DOHH2 (cell line): ENCODE results near the gene CFAP100.

Experiments
- H3F3A ChIP-seq: fragments of 200-600 bp; sonication (generic), shearing (Covaris generic); 2 replicates; pipeline ENCODE4 v1.6.0; 2016; ENCODE audit warnings: antibody characterized with exemption, mild to moderate bottlenecking; ENCODE audit not compliant: control insufficient read depth, insufficient read depth
- H3K27ac ChIP-seq: fragments of 200-600 bp; sonication (generic); 2 replicates; pipeline ENCODE4 v1.5.1; 2014; ENCODE audit warnings: low read depth, mild to moderate bottlenecking, low read length, moderate library complexity
- H3K27me3 ChIP-seq: fragments of 200-600 bp; sonication (generic); 2 replicates; pipeline ENCODE4 v1.6.1; 2014; ENCODE audit warnings: mild to moderate bottlenecking, low read length, mixed read lengths; ENCODE audit not compliant: control insufficient read depth
- H3K36me3 ChIP-seq: fragments of 200-600 bp; sonication (generic); 2 replicates; pipeline ENCODE4 v1.6.1; 2014; ENCODE audit warnings: mild to moderate bottlenecking, low read length, moderate library complexity, mixed read lengths; ENCODE audit not compliant: control insufficient read depth
- H3K4me1 ChIP-seq: fragments of 200-600 bp; sonication (generic); 2 replicates; pipeline ENCODE4 v1.6.1; 2014; ENCODE audit warnings: mild to moderate bottlenecking, low read length, mixed read lengths; ENCODE audit not compliant: control insufficient read depth
- H3K4me2 ChIP-seq: fragments of 200-600 bp; sonication (generic); 2 replicates; pipeline ENCODE4 v1.6.0; 2014; ENCODE audit warnings: mild to moderate bottlenecking, low read length, moderate library complexity
- H3K4me3 ChIP-seq: fragments of 200-600 bp; sonication (generic); 2 replicates; pipeline ENCODE4 v1.5.1; 2014; ENCODE audit warnings: mild to moderate bottlenecking, low read length, mixed read lengths
- H3K79me2 ChIP-seq: fragments of 200-600 bp; sonication (generic); 2 replicates; pipeline ENCODE4 v1.6.1; 2014; ENCODE audit warnings: mild to moderate bottlenecking, low read length, mixed read lengths; ENCODE audit not compliant: control insufficient read depth
- H3K9me2 ChIP-seq: fragments of 200-600 bp; sonication (generic); replicated peaks from 2 replicates; pipeline ENCODE4 v1.6.1; 2014; ENCODE audit warnings: mild to moderate bottlenecking, low read length, mixed read lengths; ENCODE audit not compliant: control insufficient read depth
- H3K9me3 ChIP-seq: fragments of 200-600 bp; sonication (generic); 2 replicates; pipeline ENCODE4 v1.6.1; 2014; ENCODE audit warnings: antibody characterized with exemption, low read length, mixed read lengths; ENCODE audit not compliant: control insufficient read depth, insufficient read depth
- H4K20me1 ChIP-seq: fragments of 200-600 bp; sonication (generic); 2 replicates; pipeline ENCODE4 v1.6.0; 2014; ENCODE audit warnings: low read depth, mild to moderate bottlenecking, antibody characterized with exemption, low read length, moderate library complexity; ENCODE audit not compliant: control insufficient read depth, insufficient read depth
- CTCF ChIP-seq: fragments of 200-600 bp; sonication (generic); IDR thresholded peaks from one replicate; pipeline ENCODE4 v1.5.1; 2014; ENCODE audit warnings: antibody characterized with exemption, mild to moderate bottlenecking, low read depth, low read length; ENCODE audit not compliant: poor library complexity, severe bottlenecking
- EZH2phosphoT487 ChIP-seq: fragments of 200-600 bp; sonication (generic); IDR thresholded peaks from 2 replicates; pipeline ENCODE4 v1.6.1; 2017; ENCODE audit warnings: borderline replicate concordance, mild to moderate bottlenecking, antibody characterized with exemption, low read length, moderate library complexity, mixed read lengths

The CFAP100 gene

GRCh38 chr3:126473292-126474168 lies 78.8 kb downstream of the CFAP100 start:
- Histone ChIP-seq H3K36me3 (peaks cover 62% of the 10 kb centered on the region), H3K27ac (no peak overlapping the region), H3K4me2 (peak overlapping the region; percentile 62), H4K20me1 (peaks cover 22% of the 10 kb centered on the region), H3K27me3 (no peaks in the 10 kb centered on the region), H3K4me3 (peak overlapping the region; percentile 78), H3K4me1 (peaks cover 26% of the 10 kb centered on the region), H3F3A (0 out of 2 replicates have a peak, but pooled peaks cover 2% of the 10 kb centered on the region), H3K79me2 (peaks cover 66% of the 10 kb centered on the region), H3K9me2 (no peaks in the 10 kb centered on the region), H3K9me3 (no peaks in the 10 kb centered on the region)
- TF ChIP-seq EZH2phosphoT487 (no peak), CTCF (no peak)

- H3K4me2 ChIP-seq: peak overlapping the region; percentile 62
- peaks cover 54% of the 10 kb centered on the region for H3K79me2 ChIP-seq
- peaks cover 20% of the 10 kb centered on the region for H4K20me1 ChIP-seq
- no peaks in the 10 kb centered on the region for H3K9me3 ChIP-seq
- no peaks in the 10 kb centered on the region for H3K9me2 ChIP-seq
- peaks cover 26% of the 10 kb centered on the region for H3K4me1 ChIP-seq
- TF ChIP-seq CTCF (peak; percentile 8), EZH2phosphoT487 (no peak)
- peaks cover 50% of the 10 kb centered on the region for H3K36me3 ChIP-seq
- peak overlapping the region; percentile 78 for H3K4me3 ChIP-seq
- H3K27me3 ChIP-seq: no peaks in the 10 kb centered on the region
- no peak overlapping the region for H3K27ac ChIP-seq
- 0 out of 2 replicates have a peak, but pooled peaks cover 2% of the 10 kb centered on the region for H3F3A ChIP-seq
Measured at GRCh38 chr3:126474498-126475412, 80.0 kb downstream of the CFAP100 start.

GRCh38 chr3:126475413-126476114 lies 80.9 kb downstream of the CFAP100 start, which contains the start of gene ZXDC:
ZXDC (minus strand) TSS chr3:126475891; CDS start chr3:126475865, 26 bp downstream.
- H3K9me2 ChIP-seq: no peaks in the 10 kb centered on the region
- no peak within 1 kb of the TSS for H3K27ac ChIP-seq
- peaks cover 46% of the 10 kb centered on the region for H3K79me2 ChIP-seq
- H3K36me3 ChIP-seq: peaks cover 42% of the 10 kb centered on the region
- H3K27me3 ChIP-seq: no peaks in the 10 kb centered on the region
- 0 out of 2 replicates have a peak, but pooled peaks cover 2% of the 10 kb centered on the region for H3F3A ChIP-seq
- H3K4me1 ChIP-seq: peaks cover 26% of the 10 kb centered on the region
- peak within 1 kb of the TSS; percentile 84 for H3K4me3 ChIP-seq
- H4K20me1 ChIP-seq: peaks cover 20% of the 10 kb centered on the region
- H3K9me3 ChIP-seq: no peaks in the 10 kb centered on the region
- peak within 1 kb of the TSS; percentile 95 for H3K4me2 ChIP-seq
- TF ChIP-seq CTCF: peak; percentile 24
- no peak for TF ChIP-seq EZH2phosphoT487
